ENCODE results near the gene HOXC13.

DNA sequence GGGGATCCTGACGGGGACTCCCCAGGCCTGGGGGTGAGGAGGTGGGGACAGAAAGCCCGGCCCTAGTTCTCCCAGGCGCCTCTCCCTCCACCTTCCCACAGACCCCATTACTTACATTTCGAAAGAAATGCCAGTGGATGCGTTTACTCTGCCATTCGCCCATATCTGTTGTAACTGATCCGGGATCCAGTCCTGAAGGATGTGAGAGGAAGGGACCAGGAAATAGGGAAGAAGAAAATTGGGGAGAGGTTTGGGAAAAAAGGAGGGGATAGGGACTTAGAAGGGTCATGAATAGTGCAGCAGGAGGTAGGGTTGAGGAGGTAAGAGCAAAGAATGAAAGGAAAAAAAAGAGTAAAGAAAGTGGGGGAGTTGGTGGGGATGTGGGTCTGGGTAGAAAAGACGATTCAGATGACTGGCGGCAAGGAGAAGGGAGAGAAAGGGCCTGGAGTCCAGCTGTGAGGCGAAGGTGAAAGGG lies 17.2 kb downstream of the HOXC13 start:
- TF ChIP-seq, protein P1, sequence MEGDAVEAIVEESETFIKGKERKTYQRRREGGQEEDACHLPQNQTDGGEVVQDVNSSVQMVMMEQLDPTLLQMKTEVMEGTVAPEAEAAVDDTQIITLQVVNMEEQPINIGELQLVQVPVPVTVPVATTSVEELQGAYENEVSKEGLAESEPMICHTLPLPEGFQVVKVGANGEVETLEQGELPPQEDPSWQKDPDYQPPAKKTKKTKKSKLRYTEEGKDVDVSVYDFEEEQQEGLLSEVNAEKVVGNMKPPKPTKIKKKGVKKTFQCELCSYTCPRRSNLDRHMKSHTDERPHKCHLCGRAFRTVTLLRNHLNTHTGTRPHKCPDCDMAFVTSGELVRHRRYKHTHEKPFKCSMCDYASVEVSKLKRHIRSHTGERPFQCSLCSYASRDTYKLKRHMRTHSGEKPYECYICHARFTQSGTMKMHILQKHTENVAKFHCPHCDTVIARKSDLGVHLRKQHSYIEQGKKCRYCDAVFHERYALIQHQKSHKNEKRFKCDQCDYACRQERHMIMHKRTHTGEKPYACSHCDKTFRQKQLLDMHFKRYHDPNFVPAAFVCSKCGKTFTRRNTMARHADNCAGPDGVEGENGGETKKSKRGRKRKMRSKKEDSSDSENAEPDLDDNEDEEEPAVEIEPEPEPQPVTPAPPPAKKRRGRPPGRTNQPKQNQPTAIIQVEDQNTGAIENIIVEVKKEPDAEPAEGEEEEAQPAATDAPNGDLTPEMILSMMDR (conservative IDR thresholded peaks at IDR 0.05; ENCODE audit: low read length): no peak
- TF ChIP-seq EZH2phosphoT487 (IDR thresholded peaks at IDR 0.05; ENCODE audit: borderline replicate concordance, low read depth, low read length): no peak
